Peyer's patch (tissue), 4 donors: Measurements from ENCODE around the gene MAGI3.

Experiments
- CTCF ChIP-seq, 6 experiments: fragments of 450-650 bp in 4 of 6; fragments of 200-600 bp in 2 of 6; sonication (generic) in 1 of 6; IDR thresholded peaks; one replicate each; pipeline ENCODE4 v1.5.1; 2017 to 2019; ENCODE audit warnings: antibody characterized with exemption in 6 of 6, mild to moderate bottlenecking in 3 of 6, moderate library complexity in 1 of 6
- POLR2A ChIP-seq, 2 donors: fragments of 450-650 bp; IDR thresholded peaks; one replicate each; pipeline ENCODE4 v1.5.1; 2017; ENCODE audit warnings: antibody characterized with exemption in 2 of 2, mild to moderate bottlenecking in 2 of 2, moderate library complexity in 2 of 2

- TF ChIP-seq CTCF (IDR thresholded peaks at IDR 0.05) (no peak), POLR2A (IDR thresholded peaks at IDR 0.05) (no peak)
These were observed 177.1 kb downstream of the MAGI3 start for GRCh38 chr1:113567427-113567826.
